Peyer's patch (tissue), 4 donors: ENCODE results near the gene PNMA5. TPM values are rescaled to one million over a fixed set of nuclear protein-coding genes. Genes with fewer than 3 reads are reported as not detected.

ENCODE experiments used
- DNase-seq, 3 donors: peaks; one replicate each; pipeline ENCODE4 v3.0.0-alpha.2; 2017 to 2019
- H3K27ac ChIP-seq, 4 donors: fragments of 200-600 bp; sonication (generic); one replicate each; pipeline ENCODE4 v1.5.1; 2016 to 2019
- H3K27me3 ChIP-seq, 2 donors: fragments of 200-600 bp; sonication (generic); one replicate each; pipeline ENCODE4 v1.5.1; 2019
- H3K36me3 ChIP-seq, 3 donors: fragments of 200-600 bp; sonication (generic); one replicate each; pipeline ENCODE4 v1.5.1; 2016 to 2019
- H3K4me1 ChIP-seq, 4 donors: fragments of 200-600 bp; sonication (generic); one replicate each; pipeline ENCODE4 v1.5.1; 2016 to 2019
- H3K4me3 ChIP-seq, 4 donors: fragments of 200-600 bp; sonication (generic); 1 replicate in 3 of 4; 2 replicates in 1 of 4; pipeline ENCODE4 v1.5.1; 2016 to 2019; ENCODE audit warnings: mild to moderate bottlenecking in 1 of 4
- H3K9me3 ChIP-seq, 4 donors: fragments of 200-600 bp; sonication (generic); one replicate each; pipeline ENCODE4 v1.5.1; 2016 to 2019; ENCODE audit warnings: mild to moderate bottlenecking in 1 of 4
- CTCF ChIP-seq, 6 experiments: fragments of 450-650 bp in 4 of 6; fragments of 200-600 bp in 2 of 6; sonication (generic) in 1 of 6; IDR thresholded peaks; one replicate each; pipeline ENCODE4 v1.5.1; 2017 to 2019; ENCODE audit warnings: antibody characterized with exemption in 6 of 6, mild to moderate bottlenecking in 3 of 6, moderate library complexity in 1 of 6
- POLR2A ChIP-seq, 2 donors: fragments of 450-650 bp; IDR thresholded peaks; one replicate each; pipeline ENCODE4 v1.5.1; 2017; ENCODE audit warnings: antibody characterized with exemption in 2 of 2, mild to moderate bottlenecking in 2 of 2, moderate library complexity in 2 of 2
- total RNA-seq, 4 donors: library from RNA; depleted of rRNA; stranded (reverse); fragments of >200 nt; gene quantifications; one replicate each; pipeline ENCODE4 v1.1.0, GENCODE V29; 2016

PNMA5 gene
- total RNA-seq, 4 donors from 2014 or later: not detected

GRCh38 chrX:152941328-152942076, 52.4 kb downstream of the PNMA5 start:
- no peaks in the 10 kb centered on the region for H3K9me3 ChIP-seq
- H3K36me3 ChIP-seq: no peaks in the 10 kb centered on the region
- peak overlapping the region; percentile 35 to 74 (median 48) for H3K4me3 ChIP-seq
- peak overlapping the region; percentile 58 to 82 (median 76) for H3K27ac ChIP-seq
- peak; percentile 87 to 95 (median 91) for DNase-seq
- peak; percentile 72 to 91 (median 84) for TF ChIP-seq CTCF (IDR thresholded peaks at IDR 0.05)
- TF ChIP-seq POLR2A (IDR thresholded peaks at IDR 0.05): no peak
- H3K27me3 ChIP-seq: no peaks in the 10 kb centered on the region
- H3K4me1 ChIP-seq: no peaks in the 10 kb centered on the region

Other genes with a start within 250 kb of the PNMA5 start
- gene MAGEA2, start 240.3 kb downstream of the PNMA5 start, total RNA-seq: not detected
- not detected for gene CSAG3, start 234.9 kb downstream of the PNMA5 start, total RNA-seq
- not detected for gene MAGEA6, start 224.4 kb downstream of the PNMA5 start, total RNA-seq
- gene CETN2, start 163.4 kb downstream of the PNMA5 start, total RNA-seq: 10 to 100 TPM in 1 of 4 donors, 1 to 10 TPM in 3; 5.7 to 23.1 (median 9.5) TPM
- gene NSDHL, start 163.1 kb downstream of the PNMA5 start, total RNA-seq: 10 to 100 TPM; 13.2 to 77.2 (median 38.8) TPM
- gene ZNF185, start 96.0 kb downstream of the PNMA5 start, total RNA-seq: 1 to 10 TPM in 3 of 4 donors, under 1 TPM in 1; 0.53 to 2.5 (median 1.4) TPM
- gene PNMA3, start 62.4 kb upstream of the PNMA5 start, total RNA-seq: 1 to 10 TPM in 2 of 4 donors, under 1 TPM in 2; 0.47 to 5.0 (median 1.0) TPM
- under 1 TPM in 1 of 4 donors, not detected in 3; 0.88 TPM for gene PNMA6A, start 78.3 kb upstream of the PNMA5 start, total RNA-seq
- not detected for gene MAGEA1, start 185.2 kb upstream of the PNMA5 start, total RNA-seq